Panc1 (cell line): Measurements from ENCODE around the gene ATXN1.

Experiments
- TCF7L2 ChIP-seq: IDR thresholded peaks from 2 replicates; pipeline ENCODE4 v1.6.1; 2011; ENCODE audit warnings: mild to moderate bottlenecking, low read depth, low read length, inconsistent platforms
- TF ChIP-seq, protein P1 (sequence below): fragments of 450-650 bp; IDR thresholded peaks from 2 replicates; pipeline ENCODE4 v1.5.1; 2017; ENCODE audit warnings: mild to moderate bottlenecking
- TF ChIP-seq, protein P2 (sequence below), 2 experiments: IDR thresholded peaks; 2 replicates each; pipeline ENCODE4 v1.6.1; 2011 to 2012; ENCODE audit warnings: low read depth in 2 of 2, control low read depth in 1 of 2, low read length in 1 of 2, mild to moderate bottlenecking in 1 of 2, moderate library complexity in 1 of 2; ENCODE audit not compliant: insufficient read depth in 1 of 2

DNA sequence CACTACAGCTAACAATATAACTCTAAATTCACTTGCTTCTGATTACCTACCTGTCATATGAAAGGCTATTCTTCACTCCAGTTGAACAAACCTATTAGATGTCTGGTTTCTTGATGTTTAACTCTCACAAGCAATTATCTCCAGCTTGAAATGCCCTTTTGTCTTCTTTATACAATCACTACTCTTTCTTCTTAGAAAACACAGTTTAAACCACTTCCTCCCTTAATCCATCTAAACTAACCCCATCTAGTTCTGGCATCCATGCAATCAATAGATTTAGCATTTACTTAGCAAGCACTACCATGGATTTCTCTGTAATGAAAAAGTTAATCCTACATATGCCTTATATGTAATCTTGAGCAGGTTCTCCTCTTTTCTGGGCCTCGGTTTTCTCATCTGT lies 127.3 kb downstream of the ATXN1 start:
- TF ChIP-seq, protein P1, sequence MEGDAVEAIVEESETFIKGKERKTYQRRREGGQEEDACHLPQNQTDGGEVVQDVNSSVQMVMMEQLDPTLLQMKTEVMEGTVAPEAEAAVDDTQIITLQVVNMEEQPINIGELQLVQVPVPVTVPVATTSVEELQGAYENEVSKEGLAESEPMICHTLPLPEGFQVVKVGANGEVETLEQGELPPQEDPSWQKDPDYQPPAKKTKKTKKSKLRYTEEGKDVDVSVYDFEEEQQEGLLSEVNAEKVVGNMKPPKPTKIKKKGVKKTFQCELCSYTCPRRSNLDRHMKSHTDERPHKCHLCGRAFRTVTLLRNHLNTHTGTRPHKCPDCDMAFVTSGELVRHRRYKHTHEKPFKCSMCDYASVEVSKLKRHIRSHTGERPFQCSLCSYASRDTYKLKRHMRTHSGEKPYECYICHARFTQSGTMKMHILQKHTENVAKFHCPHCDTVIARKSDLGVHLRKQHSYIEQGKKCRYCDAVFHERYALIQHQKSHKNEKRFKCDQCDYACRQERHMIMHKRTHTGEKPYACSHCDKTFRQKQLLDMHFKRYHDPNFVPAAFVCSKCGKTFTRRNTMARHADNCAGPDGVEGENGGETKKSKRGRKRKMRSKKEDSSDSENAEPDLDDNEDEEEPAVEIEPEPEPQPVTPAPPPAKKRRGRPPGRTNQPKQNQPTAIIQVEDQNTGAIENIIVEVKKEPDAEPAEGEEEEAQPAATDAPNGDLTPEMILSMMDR, result no peak
- TF ChIP-seq, protein P2, sequence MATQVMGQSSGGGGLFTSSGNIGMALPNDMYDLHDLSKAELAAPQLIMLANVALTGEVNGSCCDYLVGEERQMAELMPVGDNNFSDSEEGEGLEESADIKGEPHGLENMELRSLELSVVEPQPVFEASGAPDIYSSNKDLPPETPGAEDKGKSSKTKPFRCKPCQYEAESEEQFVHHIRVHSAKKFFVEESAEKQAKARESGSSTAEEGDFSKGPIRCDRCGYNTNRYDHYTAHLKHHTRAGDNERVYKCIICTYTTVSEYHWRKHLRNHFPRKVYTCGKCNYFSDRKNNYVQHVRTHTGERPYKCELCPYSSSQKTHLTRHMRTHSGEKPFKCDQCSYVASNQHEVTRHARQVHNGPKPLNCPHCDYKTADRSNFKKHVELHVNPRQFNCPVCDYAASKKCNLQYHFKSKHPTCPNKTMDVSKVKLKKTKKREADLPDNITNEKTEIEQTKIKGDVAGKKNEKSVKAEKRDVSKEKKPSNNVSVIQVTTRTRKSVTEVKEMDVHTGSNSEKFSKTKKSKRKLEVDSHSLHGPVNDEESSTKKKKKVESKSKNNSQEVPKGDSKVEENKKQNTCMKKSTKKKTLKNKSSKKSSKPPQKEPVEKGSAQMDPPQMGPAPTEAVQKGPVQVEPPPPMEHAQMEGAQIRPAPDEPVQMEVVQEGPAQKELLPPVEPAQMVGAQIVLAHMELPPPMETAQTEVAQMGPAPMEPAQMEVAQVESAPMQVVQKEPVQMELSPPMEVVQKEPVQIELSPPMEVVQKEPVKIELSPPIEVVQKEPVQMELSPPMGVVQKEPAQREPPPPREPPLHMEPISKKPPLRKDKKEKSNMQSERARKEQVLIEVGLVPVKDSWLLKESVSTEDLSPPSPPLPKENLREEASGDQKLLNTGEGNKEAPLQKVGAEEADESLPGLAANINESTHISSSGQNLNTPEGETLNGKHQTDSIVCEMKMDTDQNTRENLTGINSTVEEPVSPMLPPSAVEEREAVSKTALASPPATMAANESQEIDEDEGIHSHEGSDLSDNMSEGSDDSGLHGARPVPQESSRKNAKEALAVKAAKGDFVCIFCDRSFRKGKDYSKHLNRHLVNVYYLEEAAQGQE (IDR thresholded peaks at IDR 0.05; ENCODE audit: insufficient read depth in 1 of 2, low read depth in 2 of 2, low read length in 1 of 2), result no peak
- no peak for TF ChIP-seq TCF7L2
